ENCODE results near the gene MAGEB6B.
"Not testable (repeated sequence)": the region's sequence is repeated elsewhere in the genome, so short reads cannot be mapped to it uniquely, and the experiment has no call there.

Gene MAGEB6B

GRCh38 chrX:26160301-26160700 lies at the start of gene MAGEB6B:
Gene MAGEB6B, plus strand, starts transcription at chrX:26160601. Its CDS starts 0 bp downstream, at chrX:26160601.
- DNase-seq, result no peak

- no peak for DNase-seq
These were observed 22.1 kb upstream of the MAGEB6B start, which contains the start of gene MAGEB18 for GRCh38 chrX:26138274-26138673. Gene MAGEB18, plus strand, starts transcription at chrX:26138343. Its CDS starts 643 bp downstream, at chrX:26138986.

GRCh38 chrX:26146024-26146423 lies 14.4 kb upstream of the MAGEB6B start:
- no peak for DNase-seq

GRCh38 chrX:26192204-26192603 lies 31.8 kb downstream of the MAGEB6B start, which contains the start of gene MAGEB6:
Gene MAGEB6, plus strand, starts transcription at chrX:26192440. Its CDS starts 1,407 bp downstream, at chrX:26193847.
- DNase-seq, result no peak

- DNase-seq, result no peak
These were observed 43.2 kb downstream of the MAGEB6B start for GRCh38 chrX:26203561-26203960.

GRCh38 chrX:26204717-26205116 lies 44.3 kb downstream of the MAGEB6B start:
- not testable (repeated sequence) for DNase-seq

GRCh38 chrX:26208012-26208411 lies 47.6 kb downstream of the MAGEB6B start:
- no peak for DNase-seq
